DOHH2 (cell line): ENCODE data around the gene RGS3.

ENCODE experiments used
- CTCF ChIP-seq: fragments of 200-600 bp; sonication (generic); IDR thresholded peaks from one replicate; pipeline ENCODE4 v1.5.1; 2014; ENCODE audit warnings: antibody characterized with exemption, mild to moderate bottlenecking, low read depth, low read length; ENCODE audit not compliant: poor library complexity, severe bottlenecking
- EZH2phosphoT487 ChIP-seq: fragments of 200-600 bp; sonication (generic); IDR thresholded peaks from 2 replicates; pipeline ENCODE4 v1.6.1; 2017; ENCODE audit warnings: borderline replicate concordance, mild to moderate bottlenecking, antibody characterized with exemption, low read length, moderate library complexity, mixed read lengths

- TF ChIP-seq CTCF (no peak), EZH2phosphoT487 (no peak)
Measured at GRCh38 chr9:113535756-113536155, 72.2 kb downstream of the RGS3 start.
